T-helper 9 cell (primary cell): Measurements from ENCODE around the gene TNFRSF9.
"Not testable (repeated sequence)": the region's sequence is repeated elsewhere in the genome, so short reads cannot be mapped to it uniquely, and the experiment has no call there.

Experiments
- DNase-seq: peaks from one replicate; pipeline ENCODE4 v3.0.0-alpha.2; 2020

TNFRSF9 gene

DNA sequence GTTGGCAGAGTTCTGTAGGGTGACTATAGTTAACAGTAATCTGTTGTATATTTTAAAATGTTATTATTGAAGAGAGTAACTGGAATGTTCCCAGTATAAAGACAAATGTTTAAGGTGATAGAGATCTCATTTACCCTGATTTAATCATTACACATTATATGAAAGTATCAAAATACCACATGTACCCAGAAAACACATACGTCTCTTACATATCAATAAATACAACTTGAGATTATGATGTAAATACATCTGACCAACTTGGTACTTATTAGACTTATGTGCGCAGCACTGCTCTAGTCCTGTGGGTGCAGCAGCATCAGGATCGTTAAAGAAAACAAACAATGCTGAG is 20.2 kb upstream of the TNFRSF9 start:
- no peak for DNase-seq

DNA sequence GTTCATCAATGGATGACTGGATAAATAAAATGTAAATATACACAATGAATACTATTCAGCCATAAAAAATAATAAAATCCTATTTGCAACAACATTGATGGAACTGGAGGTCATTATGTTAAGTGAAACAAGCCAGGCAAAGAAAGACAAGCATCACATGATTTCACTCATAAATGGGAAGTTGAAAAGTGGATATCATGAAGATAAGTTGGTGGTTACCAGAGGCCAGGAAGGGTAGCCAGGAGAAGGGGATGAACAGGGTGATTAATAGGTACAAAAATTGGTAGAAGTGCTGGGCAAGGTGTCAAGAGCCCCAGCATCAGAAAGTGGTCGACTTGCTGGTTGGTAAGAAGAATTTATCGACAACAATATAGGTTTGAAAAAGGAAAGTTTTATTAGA is 19.5 kb upstream of the TNFRSF9 start:
- DNase-seq = no peak

DNA sequence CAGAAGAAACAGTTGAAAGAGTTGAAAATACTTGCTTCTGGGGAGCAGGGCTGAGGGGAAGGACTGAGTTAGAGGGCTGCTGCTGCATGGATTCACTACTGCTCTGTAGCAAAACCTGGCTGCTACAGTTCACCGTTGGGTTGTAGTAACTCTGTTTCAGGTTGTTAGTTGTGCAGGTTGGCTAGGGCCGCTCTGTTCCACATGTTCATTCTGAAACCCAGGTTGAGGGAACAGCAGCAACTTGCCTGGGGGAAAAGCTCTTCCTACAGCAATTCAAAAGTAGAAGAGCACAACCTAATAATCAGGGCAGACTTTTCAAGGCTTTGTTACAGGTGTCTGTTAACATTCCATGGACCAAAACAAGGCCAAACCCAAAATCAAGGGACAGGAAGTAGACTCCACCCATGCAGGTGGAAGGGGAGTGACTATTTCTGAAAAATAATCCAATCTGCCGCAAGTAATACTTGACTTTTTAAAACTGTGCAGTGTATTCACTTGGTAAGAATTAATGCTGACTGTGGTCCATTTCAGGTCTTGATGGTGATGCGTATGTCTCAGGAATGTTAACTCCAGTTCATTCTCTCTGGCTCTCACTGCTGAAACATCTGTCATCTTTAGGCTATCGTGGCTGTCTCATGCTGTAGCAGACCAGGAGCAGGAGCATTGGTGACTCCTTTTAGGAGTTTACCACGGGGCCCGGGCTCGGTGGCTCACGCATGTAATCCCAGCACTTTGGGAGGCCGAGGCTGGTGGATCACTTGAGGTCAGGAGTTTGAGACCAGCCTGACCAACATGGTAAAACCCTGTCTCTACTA is 15.8 kb upstream of the TNFRSF9 start:
- DNase-seq = no peak

DNA sequence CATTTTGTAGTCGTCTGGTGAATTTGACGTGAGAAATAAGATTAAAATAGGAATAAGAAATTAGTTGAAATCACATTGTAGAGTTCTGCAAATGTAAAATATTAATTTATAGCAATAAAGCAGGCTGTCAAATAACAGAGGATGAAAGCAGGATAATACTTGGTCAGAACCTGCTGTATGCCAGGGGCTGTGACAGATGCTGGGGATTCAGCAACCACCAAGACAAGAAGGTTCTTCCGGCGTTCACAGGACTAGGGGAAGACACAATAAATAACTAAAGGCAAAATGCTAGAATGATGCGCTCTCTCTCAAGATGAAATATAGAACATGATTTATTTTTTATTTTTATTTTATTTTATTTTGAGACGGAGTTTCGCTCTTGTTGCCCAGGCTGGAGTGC is 14.0 kb upstream of the TNFRSF9 start:
- no peak for DNase-seq

DNA sequence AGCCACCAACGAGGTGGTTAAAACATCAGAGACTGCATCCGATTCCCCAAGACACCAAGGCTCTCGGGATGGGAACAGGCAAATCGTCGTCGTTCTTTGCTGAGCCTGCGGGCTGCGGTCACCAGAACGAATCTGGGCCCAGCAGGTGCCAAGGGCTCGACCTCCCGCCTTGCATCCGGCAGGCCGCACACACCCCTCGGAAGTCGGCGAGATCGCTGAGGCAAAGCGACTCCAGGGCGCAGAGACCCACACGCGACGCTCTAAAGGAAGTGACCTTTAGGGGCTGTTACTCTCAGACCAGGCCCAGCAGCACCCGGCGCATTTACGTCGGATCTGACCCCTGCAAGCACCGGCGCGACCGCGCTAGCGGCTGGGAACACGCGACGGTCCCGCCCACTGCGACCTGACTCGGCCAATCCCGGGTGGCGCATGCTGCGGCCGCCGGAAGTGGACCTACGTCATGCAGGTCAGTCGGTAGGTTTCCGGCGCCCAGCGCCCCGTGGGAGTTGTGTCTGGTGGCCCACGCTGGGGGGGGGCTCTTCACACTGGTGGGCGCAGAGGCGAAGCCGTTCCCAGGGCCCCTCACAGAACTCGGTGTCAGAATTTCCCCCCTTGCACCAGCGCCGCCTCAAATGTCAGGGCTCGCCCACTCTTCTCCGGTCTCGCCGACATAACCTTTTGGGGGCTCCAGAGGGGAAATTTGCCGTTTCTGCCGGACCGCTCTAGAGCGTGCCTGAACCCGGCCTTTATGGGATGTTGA is 13.4 kb upstream of the TNFRSF9 start:
- DNase-seq = peak; percentile 53

DNA sequence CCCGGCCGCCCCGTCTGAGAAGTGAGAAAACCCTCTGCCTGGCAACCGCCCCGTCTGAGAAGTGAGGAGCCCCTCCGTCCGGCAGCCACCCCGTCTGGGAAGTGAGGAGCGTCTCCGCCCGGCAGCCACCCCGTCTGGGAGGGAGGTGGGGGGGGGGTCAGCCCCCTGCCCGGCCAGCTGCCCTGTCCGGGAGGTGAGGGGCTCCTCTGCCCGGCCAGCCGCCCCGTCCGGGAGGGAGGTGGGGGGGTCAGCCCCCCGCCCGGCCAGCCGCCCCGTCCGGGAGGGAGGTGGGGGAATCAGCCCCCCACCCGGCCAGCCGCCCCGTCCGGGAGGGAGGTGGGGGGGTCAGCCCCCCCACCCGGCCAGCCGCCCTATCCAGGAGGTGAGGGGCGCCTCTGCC is 12.2 kb upstream of the TNFRSF9 start:
- DNase-seq = not testable (repeated sequence)

DNA sequence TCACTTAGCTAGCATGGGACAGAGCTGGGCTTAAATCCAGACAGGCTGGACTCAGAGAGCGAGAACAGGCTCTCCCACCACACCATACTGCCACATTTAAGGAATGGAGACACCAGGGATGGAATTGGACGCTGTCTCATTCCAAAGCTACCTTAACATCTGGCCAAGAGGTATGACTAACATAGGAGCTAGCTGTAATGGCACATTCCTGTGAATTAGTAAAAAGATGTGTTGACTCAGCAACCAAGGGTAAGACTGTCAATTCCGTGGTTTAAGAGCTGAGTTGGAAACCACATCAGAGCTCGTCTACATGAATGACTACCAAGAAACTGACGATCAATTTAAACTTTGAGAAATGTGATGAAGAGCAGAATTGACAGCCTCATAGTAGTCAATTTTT is 8.3 kb upstream of the TNFRSF9 start:
- DNase-seq = no peak

DNA sequence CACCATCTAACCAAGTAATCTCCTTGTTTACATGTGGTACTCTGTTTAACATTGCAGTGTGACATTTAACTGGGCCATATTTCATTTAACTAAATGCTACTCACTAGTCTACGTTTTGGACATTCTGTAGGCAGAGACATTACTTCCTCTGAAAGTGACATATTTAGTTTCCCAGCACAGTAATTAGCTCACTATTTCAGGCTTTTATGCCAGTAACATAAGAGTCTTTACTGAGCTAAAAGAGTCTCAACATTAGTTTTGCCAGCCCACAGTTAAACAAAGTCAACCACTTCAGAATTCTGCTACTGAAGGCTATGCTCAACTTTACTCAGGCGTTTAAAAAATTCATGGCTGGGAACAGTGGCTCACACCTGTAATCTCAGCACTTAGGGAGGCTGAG is 2.6 kb upstream of the TNFRSF9 start:
- DNase-seq = no peak

DNA sequence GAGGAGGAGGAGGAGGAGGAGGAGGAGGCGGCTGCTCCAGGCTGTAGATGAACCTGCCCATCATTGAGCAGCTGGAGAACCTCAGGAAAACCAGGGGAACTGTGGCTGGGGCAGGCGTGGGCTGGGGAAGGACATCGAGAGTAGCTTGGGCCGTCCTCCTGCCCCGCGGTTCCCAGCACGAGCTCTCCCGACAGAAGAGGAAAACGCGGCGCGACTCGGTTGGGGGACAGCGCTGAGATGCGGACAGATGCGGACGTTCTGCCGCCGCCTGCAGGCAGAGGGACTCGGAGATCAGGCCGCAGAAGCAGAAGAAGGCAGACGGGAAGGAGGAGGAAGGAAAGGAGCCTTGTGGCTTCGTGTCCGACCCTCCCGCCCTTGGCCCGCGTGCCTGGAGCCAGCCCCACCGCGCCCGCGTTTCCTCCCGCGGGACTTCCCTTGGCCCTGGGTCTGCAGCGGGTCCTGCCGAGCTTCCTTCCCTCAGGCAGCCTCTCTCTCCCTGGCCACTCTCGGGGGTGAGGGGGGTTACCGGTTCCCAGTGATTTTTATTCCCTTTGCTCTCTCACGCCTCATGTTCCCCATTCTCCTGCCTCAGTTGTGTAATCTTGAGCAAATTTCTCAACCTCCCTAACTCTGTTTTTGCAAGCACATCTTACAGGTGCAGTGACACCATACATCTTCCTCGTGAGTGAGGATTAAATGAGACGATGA is 1.7 kb upstream of the TNFRSF9 start:
- peak; percentile 34 for DNase-seq

DNA sequence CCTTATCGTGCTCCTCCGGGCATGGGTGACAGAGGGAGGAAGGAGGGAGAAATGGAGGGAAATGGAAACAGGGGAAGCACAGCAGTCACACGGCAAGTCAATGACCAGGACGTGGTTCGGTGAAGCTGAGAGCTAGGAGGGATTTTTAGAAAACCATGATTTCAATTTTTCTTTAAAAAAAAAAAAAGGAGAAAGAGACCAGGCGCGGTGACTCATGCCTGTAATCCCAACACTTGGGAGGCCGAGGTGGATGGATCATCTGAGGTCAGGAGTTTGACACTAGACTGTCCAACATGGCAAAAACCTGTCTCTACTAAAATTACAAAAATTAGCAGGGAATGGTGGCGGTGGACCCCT is 776 bp upstream of the TNFRSF9 start:
- DNase-seq = no peak

DNA sequence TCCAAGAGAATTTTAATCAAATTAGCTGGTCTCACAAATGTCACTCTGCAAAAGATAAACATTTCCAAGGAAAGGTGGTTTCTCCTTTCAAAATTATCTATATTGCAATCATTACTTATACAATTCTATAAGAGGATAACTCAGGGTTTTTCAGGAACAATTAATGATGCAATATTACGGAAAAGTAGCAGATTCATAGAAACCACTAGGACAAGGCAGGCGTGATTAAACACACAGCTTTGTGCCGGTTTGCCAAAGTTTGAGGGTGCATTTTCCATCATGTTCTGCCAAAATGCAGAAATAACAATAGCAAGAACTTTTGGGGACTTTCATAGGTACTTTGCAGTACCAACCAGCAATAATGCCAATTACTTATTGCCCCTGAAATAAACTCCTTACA is 605 bp downstream of the TNFRSF9 start:
- no peak for DNase-seq

DNA sequence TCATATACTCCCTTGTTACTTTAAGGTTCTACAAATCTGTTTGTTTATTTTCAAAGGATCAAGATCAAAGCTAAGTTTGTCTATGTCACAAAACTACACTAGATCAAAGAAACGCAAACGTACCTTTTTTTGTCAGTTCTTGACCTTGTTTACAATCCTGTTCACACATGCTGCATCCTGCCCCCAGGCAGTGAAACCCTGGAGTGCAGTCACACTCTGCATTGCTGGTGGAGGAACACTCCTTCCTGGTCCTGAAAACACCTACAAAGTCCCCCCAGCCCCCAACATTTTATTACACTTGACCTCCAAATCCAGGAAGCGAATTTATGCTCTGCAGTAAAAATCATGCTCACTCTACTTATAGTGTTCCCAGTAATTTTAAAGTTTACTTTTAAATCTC is 2.6 kb downstream of the TNFRSF9 start:
- no peak for DNase-seq

DNA sequence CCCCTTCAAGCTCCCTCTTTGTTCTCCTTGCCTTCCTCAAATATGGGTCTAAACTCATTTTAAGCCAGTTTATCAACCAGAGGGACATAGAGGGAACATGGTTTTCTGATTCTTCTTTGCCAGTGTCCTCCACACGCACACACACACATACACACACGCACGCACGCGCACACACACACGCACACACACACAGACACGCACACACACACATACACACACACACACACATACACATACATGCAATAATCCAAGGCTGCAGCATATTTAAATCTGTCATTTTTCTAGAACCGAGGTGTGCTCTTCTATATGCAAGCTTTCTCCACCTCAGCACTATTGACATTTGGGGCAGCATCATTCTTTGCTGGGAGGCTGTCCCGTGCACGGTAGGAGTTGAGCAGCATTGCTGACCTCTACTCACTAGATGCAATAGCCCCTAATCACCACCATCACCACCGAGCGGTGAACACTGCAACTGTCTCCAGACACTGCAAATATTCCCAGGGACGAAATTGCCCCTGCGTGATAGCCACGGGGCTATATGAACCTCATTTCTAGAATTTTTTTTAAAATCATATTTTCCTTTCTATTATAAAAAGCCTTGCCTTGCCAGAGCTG is 8.0 kb downstream of the TNFRSF9 start:
- no peak for DNase-seq

DNA sequence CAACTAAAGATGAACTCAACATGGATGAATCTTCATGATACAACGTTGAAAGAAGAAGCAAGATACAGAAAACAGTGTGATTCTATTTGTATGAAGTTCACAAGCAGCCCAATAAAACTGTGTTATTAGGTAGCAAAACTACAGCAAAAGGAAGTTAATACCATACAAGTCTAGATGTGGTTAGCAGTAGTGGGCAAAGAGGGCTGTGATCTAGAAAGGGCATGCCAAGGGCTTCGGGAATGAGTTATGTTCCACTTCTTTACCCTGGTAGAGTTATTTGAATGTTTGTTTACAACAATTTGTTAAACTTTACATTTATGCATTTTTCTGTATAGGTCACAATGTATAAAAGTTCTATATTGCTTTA is 9.2 kb downstream of the TNFRSF9 start:
- DNase-seq = no peak

DNA sequence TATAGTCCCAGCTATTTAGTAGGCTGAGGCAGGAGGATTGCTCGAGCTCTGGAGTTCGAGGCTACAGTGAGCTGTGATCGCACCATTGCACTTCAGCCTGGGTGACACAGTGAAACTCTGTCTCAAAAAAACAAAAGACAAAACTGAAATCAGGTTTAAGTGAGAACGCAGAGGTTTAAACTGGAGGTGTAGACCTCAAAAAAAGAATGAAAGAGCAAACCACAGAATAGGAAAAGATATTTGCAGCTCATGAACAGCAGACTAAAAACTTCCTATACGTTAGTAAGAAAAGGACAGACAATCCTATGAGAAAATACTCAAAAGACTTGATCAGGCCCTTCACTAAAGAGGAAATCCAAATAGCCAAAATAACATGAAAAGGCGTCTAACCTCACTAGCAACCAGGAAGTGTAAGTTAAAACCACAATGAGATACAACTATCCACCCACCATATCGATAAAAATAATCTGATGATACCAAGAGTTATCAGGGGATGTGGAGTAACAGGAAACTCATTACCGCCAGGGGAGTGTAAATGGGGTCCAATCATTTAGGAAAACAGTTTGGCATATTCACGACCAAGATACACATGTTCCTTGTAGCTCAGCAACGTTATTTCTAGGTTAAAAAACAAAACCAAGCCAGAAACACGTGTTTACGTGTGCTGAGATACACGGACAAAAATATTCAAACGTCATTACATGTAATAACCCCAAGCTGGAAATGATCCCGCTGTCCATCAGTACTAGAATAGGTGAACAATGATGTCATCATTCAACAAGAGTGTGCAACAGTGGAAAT is 9.8 kb downstream of the TNFRSF9 start:
- DNase-seq = no peak

DNA sequence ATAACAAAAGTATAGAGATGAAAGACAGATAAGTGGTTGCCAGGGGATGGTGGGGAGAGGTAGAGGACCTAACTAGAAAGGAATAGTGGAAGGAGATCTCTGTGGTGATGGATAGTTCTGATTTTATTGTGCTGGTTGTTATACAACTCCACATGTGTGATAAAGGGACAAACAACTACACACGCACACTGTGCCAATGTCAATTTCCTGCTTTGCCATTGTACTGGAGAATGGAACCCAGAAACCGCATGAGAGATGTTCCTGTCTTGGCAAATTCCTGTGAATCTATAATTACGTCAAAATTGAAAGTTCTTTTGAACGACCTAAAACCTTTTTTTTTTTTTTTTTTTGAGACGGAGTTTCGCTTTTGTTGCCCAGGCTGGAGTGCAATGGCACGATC is 11.0 kb downstream of the TNFRSF9 start:
- no peak for DNase-seq

DNA sequence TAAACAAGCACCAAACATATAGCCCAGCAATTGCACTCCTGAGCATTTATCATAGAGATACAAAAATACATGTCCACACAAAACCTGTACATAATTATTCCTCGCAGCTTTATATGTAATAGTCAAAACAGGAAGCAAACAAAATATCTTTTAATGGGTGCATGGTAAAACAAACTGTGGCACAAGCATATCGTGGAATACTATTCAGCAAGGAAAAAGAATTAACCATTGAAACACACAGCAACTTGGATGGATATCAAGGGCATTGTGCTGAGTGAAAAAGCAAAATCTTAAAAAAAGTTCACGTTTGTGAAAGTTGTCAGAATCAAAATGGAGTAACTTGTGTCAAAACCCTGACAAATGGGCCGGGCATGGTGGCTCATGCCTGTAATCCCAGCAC is 12.4 kb downstream of the TNFRSF9 start:
- DNase-seq = no peak

DNA sequence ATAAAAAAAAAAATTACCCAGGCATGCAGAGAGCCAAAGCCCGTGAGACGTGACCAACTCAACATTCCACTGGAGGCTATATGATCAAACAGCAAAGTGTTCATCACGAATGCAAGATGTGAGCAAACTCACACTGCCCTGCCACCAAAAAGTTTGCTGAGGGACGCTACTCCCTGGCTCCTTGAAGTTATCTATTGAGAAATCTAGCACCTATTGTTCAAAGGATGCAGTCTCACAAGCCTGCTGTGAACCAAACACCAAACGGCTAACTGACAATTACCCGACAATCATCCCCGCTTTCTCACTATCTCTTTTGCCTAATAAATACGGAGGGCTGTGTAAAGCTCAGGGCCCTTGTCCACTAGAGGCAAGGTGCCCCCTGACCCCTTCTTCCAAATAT is 13.6 kb downstream of the TNFRSF9 start:
- not testable (repeated sequence) for DNase-seq

DNA sequence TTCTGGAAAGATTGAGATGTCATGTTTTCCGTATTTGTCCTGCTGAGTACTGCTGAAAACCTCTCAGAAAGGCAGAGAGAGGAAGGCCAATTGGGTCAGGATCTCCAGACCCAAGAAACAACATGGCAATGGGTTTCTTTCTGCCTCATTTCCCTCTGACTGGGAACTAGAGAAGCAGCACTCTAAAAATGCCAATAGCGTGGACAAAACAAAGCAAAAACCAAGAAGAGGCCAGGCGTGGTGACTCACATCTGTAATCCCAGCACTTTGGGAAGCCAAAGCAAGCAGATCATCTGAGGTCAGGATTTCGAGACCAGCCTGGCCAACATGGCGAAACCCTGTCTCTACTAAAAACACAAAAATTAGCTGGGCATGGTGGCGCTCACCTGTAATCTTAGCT is 18.3 kb downstream of the TNFRSF9 start:
- no peak for DNase-seq

DNA sequence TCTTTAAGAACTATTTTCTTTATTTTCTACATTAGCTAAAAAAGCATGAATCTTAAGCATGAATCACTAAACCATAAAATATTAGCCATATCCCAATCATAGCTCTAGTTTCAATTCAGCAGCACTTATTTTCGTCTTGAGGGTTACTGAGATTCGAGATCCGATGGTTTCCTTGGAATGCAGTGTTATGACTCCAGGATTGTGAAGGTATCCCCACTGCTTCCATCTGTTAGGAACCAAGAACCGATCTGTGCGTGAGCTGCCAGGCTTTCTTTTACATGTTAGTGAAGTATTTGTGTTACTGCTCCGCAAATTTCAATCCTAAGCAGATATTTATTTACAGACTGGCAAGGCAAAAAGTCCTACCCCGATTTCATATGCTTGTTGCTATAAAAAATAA is 18.8 kb downstream of the TNFRSF9 start:
- no peak for DNase-seq

DNA sequence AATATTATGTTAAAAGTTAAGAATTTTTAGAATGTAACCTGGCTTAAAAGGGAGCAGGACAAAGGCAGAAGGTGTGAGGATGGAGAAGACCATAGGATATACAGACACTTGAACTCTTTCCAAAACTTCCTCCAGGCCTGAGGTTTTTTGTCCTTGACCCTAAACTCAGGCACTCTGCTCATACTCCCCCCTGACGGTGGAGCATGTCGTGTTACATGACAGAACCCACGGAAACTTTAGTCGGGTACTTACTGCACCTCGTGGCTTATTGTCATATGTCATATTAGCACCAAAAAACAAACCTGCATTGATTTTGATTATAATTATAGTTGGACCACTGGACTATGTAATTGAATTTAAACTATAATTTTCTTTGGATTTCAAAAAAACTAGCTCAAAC is 20.8 kb downstream of the TNFRSF9 start:
- DNase-seq = no peak

DNA sequence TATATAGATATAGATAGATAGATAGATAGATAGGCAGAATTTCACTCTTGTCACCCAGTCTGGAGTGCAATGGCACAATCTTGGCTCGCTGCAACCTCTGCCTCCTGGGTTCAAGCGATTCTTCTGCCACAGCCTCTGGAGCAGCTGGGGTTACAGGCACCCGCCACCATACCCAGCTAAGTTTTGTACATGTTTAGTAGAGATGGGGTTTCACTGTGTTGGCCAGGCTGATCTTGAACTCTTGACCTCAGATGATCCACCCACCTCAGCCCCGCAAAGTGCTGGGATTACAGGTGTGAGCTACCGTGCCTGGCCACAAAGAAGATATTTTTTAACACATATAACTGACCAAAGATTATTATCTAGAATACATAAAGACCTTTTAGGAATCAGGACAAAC is 22.7 kb downstream of the TNFRSF9 start:
- not testable (repeated sequence) for DNase-seq

DNA sequence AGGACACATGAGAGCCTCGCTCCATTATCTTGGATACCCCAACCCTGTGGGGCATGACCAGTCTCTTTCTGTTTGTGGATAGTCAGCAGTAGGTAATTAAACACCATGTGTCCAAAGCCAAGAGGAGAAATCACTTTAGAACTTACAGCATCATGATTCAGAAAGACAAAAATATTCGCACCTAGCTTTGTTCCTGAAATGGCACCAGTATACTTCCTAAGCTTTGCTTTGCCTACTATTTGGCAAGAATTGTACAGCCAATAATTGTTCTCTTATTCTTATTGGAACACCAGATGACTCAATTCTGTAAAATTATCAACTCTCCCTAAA is 24.2 kb downstream of the TNFRSF9 start:
- no peak for DNase-seq
